ENCODE data around the gene KCNJ14.
A peak's percentile ranks its signal among the peaks of the same experiment; 100 is the strongest.
"Not testable (repeated sequence)": the region's sequence is repeated elsewhere in the genome, so short reads cannot be mapped to it uniquely, and the experiment has no call there.

Gene KCNJ14

DNA sequence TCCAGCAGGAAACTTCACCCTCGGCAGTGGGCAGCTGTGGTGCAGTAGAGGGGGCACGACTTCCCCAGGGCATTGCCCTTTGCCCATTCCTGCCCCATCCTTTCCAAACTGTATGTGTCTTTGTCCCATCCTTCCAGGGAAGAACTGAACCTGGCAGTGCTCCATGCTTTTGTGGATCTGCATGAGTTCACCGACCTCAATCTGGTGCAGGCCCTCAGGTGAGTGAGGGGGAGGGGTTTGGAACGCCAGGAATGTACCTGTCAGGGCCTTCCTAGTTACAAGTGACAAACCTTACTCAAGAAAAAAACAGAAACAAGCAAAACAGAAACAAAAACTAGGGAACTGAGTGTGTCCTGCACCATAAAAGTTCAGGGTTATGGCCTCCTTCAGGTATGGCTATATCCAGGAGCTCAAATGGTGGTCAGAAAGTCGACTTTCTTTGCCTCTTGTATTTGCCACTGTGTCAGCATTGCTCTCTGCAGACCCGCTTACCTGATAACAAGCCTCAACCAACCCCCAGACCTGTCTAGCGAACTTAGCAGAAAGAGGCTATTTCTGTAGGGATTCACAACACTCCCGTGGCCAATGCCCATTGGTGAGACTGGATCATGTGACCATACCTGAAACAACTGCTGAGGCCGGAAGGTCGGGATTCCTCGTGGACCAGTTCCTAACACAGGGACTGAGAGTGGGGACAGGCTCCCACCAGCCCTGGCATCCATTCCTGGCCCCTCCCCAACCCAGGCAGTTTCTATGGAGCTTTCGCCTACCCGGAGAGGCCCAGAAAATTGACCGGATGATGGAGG is 18.0 kb downstream of the KCNJ14 start:
- no peak for DNase-seq

DNA sequence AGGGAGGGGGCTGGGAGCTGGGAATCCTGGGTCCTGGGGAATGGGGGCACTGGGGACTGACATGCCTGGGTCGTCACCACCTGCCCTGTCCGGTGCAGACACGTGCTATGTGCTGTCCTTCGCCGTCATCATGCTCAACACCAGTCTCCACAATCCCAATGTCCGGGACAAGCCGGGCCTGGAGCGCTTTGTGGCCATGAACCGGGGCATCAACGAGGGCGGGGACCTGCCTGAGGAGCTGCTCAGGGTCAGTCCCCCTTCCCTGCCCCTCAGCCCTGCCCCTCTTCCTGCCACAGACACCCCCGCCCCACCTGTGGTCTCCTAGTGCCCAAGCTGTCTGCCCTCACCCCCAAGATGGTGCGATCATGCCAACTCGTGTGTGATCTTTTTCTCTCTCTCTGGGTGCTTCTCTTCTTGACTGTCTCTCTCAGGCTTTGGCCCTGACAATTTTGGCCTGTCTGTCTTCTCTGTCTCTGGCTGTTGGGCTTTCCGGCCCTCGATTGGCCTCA is 18.8 kb downstream of the KCNJ14 start:
- DNase-seq: no peak

- DNase-seq: no peak
Measured at GRCh38 chr19:48475369-48476068, 20.1 kb downstream of the KCNJ14 start.

- no peak for DNase-seq
Measured at GRCh38 chr19:48476176-48476575, 20.8 kb downstream of the KCNJ14 start.

- DNase-seq: no peak
Measured at GRCh38 chr19:48477067-48477685, 21.8 kb downstream of the KCNJ14 start.

GRCh38 chr19:48477698-48478338 is 22.4 kb downstream of the KCNJ14 start:
- no peak for DNase-seq

GRCh38 chr19:48478339-48479256 is 23.2 kb downstream of the KCNJ14 start:
- no peak for DNase-seq

DNA sequence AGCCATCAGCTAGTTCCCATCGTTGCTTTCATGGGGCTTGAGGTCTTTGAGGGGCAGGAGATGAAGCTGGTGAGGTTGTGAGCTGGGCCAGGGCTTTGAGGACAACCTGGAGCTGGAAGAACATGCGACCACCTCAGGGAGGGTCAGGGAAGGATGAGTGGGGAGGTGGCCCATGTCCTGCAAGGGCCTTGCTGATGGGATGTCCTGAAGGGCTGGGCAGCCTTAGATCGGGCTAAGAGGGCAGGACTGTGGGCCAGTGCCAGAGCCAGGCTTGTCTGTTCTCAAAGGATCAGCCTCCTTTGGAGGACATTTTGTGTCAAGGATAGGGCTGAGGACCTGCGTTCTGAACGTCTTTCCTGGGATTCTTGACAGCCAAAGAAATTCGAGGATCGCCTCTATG is 24.3 kb downstream of the KCNJ14 start:
- no peak for DNase-seq

DNA sequence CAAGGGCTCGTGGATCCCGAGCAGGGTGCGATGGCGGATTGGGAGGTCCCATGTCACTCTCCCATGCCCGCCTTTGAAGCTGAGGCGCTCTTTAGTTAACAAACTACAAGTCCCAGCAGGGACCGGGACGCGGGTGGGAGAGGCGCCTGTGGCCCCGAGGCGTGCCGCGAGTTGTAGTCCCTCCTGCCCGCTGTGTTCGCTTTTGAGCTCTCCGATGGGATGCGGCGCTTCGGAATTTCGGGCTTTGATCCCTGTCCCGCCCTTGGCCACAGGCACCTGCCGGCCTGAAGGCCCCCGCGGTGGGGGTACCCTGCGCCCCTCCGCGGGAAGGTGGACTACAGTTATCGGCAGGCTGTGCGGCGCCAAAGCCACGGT is 24.8 kb downstream of the KCNJ14 start:
- DNase-seq: peak in 1 of 4 experiments; percentile 10

GRCh38 chr19:48480558-48481500 is 25.5 kb downstream of the KCNJ14 start:
- DNase-seq: peak in 3 of 4 experiments; percentile 28 to 58 (median 41)

DNA sequence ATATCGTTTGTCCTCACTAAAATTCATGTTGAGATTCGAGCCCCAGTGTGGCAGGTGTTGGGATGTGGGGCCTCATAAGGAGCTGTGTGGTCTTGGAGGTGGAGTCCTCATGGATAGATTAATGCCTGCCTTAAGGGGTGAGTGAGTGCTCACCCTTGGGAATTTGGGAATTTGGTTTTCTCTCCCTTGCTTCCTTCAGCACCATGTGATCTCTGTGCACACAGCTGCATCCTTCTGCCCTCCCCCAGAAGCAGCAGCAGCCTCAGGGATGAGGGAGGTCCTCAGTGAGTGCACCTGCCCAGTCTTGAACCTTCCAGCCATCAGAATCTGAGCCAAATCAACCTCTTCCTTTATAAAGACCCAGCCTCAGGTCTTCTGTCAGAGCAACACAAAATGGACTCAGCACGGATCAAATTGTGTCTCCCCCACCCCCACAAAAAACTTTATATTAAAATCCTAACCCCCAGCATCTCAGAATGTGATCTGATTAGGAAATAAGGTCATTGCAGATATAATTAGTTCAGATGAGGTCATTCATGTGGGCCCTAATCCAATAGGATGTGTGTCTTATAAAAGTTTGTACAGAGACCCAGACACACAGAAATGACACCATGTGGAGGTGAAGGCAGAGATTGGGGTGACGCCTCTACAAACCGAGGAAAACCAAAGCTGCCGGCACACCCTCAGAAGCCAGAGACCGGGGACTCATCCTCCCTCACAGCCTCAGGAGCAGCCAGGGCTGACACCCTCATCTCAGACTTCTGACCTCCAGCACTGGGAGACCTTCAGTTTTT is 26.7 kb downstream of the KCNJ14 start:
- DNase-seq: no peak

DNA sequence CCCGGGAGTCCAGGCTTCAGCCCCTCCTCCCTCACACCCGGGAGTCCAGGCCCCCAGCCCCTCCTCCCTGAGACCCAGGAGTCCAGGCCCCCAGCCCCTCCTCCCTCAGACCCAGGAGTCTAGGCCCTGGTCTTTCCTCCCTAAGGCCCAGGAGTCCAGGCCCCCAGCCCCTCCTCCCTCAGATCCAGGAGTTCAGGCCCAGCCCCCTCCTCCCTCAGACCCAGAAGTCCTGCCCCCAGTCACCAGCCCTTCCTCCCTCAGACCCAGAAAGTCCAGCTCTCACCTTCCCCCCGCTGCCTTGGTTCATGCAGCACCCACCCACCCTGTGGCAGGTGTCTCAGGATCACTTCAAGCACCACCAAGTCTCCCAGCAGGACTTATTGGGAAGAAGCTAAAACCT is 27.9 kb downstream of the KCNJ14 start:
- no peak for DNase-seq

GRCh38 chr19:48484247-48484893 is 29.0 kb downstream of the KCNJ14 start:
- no peak for DNase-seq

- no peak for DNase-seq
Measured at GRCh38 chr19:48484931-48485612, 29.7 kb downstream of the KCNJ14 start.

DNA sequence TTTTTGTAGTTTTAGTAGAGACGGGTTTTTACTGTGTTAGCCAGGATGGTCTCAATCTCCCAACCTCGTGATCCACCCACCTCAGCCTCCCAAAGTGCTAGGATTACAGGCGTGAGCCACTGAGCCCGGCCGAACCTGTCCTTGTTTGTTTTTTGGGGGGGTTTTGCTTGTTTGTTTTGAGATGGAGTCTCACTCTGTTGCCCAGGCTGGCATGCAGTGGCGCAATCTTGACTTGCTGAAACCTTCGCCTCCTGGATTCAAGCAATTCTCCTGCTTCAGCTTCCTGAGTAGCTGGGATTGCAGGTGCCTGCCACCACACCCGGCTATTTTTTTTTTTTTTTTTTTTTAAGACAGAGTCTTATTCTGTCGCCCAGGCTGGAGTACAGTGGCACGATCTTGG is 31.3 kb downstream of the KCNJ14 start:
- DNase-seq: not testable (repeated sequence)

DNA sequence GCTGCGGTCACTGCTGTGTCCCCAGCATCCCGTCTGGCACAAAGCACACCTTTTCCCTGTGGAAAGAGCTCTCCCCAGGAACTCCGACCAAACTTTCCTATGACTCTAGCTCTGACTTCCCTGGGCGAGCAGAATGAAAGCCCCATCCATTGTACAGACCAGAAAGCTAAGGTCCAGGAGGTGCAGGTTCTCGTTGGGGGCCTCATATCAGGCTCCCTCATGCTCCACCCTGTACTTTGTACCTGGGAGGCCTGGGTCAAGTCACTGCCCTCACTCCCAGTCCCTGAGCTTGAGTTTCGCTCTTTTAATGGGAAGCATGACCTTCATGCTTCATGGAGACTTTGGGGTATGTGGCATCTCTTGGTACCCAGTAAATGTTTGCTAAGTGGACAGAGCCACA is 32.2 kb downstream of the KCNJ14 start:
- no peak for DNase-seq

GRCh38 chr19:48487948-48488347 is 32.6 kb downstream of the KCNJ14 start:
- DNase-seq: no peak

DNA sequence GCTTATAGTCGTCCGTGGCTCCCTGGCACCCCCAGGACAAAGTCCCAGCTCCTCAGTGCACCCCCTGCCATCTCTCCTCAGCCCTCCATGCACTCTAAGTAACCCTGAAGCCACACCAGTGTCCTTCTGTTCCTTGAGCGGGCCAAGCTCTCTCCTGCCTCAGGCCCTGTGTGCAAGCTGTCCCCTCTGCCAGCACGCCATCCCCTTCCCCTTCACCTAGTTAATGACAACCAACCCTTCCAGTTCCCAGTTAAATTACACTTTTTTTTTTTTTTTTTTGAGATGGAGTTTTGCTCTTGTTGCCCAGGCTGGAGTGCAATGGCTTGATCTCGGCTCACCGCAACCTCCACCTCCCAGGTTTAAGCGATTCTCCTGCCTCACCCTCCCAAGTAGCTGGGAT is 33.1 kb downstream of the KCNJ14 start:
- not testable (repeated sequence) for DNase-seq

All from activated naive CD4-positive, alpha-beta T cell (primary cell).